Osteoblast (primary cell): Measurements from ENCODE around the gene CASP6. TPM values are rescaled to one million over a fixed set of nuclear protein-coding genes. Genes with fewer than 3 reads are reported as not detected.

Experiments used
- DNase-seq: peaks from one replicate; pipeline ENCODE4 v3.0.0; 2011; ENCODE audit warnings: low spot score, mixed read lengths; ENCODE audit not compliant: insufficient read length; ENCODE audit errors: missing footprints
- H2AFZ ChIP-seq: 2 replicates; pipeline ENCODE4 v1.6.0; 2011; ENCODE audit warnings: mild to moderate bottlenecking, low read length
- H3K27ac ChIP-seq: 2 replicates; pipeline ENCODE4 v1.5.1; 2011; ENCODE audit warnings: mild to moderate bottlenecking, low read depth, low read length, moderate library complexity
- H3K27me3 ChIP-seq: 2 replicates; pipeline ENCODE4 v1.6.0; 2012; ENCODE audit warnings: mild to moderate bottlenecking, control low read depth, inconsistent platforms, low read length, moderate library complexity; ENCODE audit not compliant: insufficient read depth
- H3K36me3 ChIP-seq: 2 replicates; pipeline ENCODE4 v1.5.1; 2011; ENCODE audit warnings: mild to moderate bottlenecking, low read length, control low read depth, moderate library complexity; ENCODE audit not compliant: insufficient read depth
- H3K4me1 ChIP-seq: 2 replicates; pipeline ENCODE4 v1.5.1; 2011; ENCODE audit warnings: mild to moderate bottlenecking, low read length, control low read depth, moderate library complexity; ENCODE audit not compliant: insufficient read depth
- H3K4me2 ChIP-seq: 2 replicates; pipeline ENCODE4 v1.6.0; 2011; ENCODE audit warnings: mild to moderate bottlenecking, low read length; ENCODE audit not compliant: insufficient read depth
- H3K4me3 ChIP-seq: fragments of 200-600 bp; sonication (generic); 3 replicates; pipeline ENCODE4 v1.5.1; 2012; ENCODE audit warnings: mild to moderate bottlenecking, low read length, inconsistent platforms; ENCODE audit not compliant: insufficient read depth
- H3K79me2 ChIP-seq: 2 replicates; pipeline ENCODE4 v1.6.0; 2012; ENCODE audit warnings: mild to moderate bottlenecking, low read length, control low read depth, inconsistent platforms; ENCODE audit not compliant: insufficient read depth
- H3K9me3 ChIP-seq: 2 replicates; pipeline ENCODE4 v1.5.1; 2011; ENCODE audit warnings: low read depth, low read length, control low read depth
- H4K20me1 ChIP-seq: 2 replicates; pipeline ENCODE4 v1.6.0; 2012; ENCODE audit warnings: mild to moderate bottlenecking, low read length, control low read depth; ENCODE audit not compliant: insufficient read depth
- total RNA-seq: library from RNA; depleted of rRNA; stranded (reverse); fragments of >200 nt; gene quantifications from 2 replicates; pipeline ENCODE4 v1.2.3, GENCODE V29; 2012
- TF ChIP-seq, protein P1 (sequence below): IDR thresholded peaks from 2 replicates; pipeline ENCODE4 v1.5.1; 2011; ENCODE audit warnings: mild to moderate bottlenecking, low read depth, low read length, moderate library complexity; ENCODE audit errors: extremely low read depth

The CASP6 gene
- total RNA-seq, 1 donor = 25.3 TPM

GRCh38 chr4:109739547-109739946 lies 36.3 kb upstream of the CASP6 start:
- Histone ChIP-seq H3K36me3 (no peaks in the 10 kb centered on the region), H3K4me3 (no peak overlapping the region), H3K4me2 (no peak overlapping the region), H3K79me2 (no peaks in the 10 kb centered on the region), H3K4me1 (no peaks in the 10 kb centered on the region), H3K9me3 (no peaks in the 10 kb centered on the region), H3K27ac (no peak overlapping the region), H4K20me1 (no peaks in the 10 kb centered on the region), H3K27me3 (no peaks in the 10 kb centered on the region), H2AFZ (no peak overlapping the region)
- TF ChIP-seq, protein P1, sequence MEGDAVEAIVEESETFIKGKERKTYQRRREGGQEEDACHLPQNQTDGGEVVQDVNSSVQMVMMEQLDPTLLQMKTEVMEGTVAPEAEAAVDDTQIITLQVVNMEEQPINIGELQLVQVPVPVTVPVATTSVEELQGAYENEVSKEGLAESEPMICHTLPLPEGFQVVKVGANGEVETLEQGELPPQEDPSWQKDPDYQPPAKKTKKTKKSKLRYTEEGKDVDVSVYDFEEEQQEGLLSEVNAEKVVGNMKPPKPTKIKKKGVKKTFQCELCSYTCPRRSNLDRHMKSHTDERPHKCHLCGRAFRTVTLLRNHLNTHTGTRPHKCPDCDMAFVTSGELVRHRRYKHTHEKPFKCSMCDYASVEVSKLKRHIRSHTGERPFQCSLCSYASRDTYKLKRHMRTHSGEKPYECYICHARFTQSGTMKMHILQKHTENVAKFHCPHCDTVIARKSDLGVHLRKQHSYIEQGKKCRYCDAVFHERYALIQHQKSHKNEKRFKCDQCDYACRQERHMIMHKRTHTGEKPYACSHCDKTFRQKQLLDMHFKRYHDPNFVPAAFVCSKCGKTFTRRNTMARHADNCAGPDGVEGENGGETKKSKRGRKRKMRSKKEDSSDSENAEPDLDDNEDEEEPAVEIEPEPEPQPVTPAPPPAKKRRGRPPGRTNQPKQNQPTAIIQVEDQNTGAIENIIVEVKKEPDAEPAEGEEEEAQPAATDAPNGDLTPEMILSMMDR = no peak
- no peak for DNase-seq

DNA sequence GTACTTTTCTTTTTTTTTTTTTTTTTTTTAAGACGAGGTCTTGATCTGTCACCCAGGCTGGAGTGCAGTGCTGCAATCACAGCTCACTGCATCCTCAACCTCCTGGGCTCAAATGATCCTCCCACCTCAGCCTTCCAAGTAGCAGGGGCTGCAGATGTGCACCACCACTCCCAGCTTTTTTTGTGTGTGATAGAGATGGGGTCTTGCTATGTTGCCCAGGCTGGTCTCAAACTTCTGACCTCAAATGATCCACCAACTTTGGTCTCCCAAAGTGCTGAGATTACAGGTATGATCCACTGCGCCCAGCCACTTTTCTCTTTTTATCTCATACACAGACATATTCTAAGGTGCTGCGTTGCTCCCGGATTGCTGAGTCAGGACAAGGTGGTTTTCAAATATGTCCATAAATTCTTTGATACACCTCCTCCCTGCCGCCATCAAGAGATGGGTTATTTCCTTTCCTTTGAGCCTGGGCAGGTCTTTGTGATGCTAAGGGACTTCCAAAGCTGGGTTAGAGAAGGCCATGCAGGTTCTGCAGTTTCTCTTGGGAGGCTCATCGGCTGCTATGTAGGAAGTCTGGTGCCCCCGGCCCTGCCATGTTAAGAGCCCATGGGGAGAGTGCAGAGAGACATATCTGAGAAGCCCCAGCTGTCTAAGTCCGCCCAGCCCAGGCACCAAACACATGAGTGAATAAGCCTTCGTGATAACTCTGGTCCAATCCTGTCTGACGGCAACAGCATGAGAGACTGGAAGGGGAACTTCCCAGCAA lies 35.0 kb upstream of the CASP6 start:
- no peaks in the 10 kb centered on the region for H3K79me2 ChIP-seq
- H3K36me3 ChIP-seq = no peaks in the 10 kb centered on the region
- H4K20me1 ChIP-seq = no peaks in the 10 kb centered on the region
- no peaks in the 10 kb centered on the region for H3K4me1 ChIP-seq
- H3K27ac ChIP-seq = no peak overlapping the region
- no peak overlapping the region for H3K4me2 ChIP-seq
- TF ChIP-seq, protein P1 = no peak
- no peak for DNase-seq
- H3K9me3 ChIP-seq = no peaks in the 10 kb centered on the region
- no peak overlapping the region for H3K4me3 ChIP-seq
- no peaks in the 10 kb centered on the region for H3K27me3 ChIP-seq
- no peak overlapping the region for H2AFZ ChIP-seq

DNA sequence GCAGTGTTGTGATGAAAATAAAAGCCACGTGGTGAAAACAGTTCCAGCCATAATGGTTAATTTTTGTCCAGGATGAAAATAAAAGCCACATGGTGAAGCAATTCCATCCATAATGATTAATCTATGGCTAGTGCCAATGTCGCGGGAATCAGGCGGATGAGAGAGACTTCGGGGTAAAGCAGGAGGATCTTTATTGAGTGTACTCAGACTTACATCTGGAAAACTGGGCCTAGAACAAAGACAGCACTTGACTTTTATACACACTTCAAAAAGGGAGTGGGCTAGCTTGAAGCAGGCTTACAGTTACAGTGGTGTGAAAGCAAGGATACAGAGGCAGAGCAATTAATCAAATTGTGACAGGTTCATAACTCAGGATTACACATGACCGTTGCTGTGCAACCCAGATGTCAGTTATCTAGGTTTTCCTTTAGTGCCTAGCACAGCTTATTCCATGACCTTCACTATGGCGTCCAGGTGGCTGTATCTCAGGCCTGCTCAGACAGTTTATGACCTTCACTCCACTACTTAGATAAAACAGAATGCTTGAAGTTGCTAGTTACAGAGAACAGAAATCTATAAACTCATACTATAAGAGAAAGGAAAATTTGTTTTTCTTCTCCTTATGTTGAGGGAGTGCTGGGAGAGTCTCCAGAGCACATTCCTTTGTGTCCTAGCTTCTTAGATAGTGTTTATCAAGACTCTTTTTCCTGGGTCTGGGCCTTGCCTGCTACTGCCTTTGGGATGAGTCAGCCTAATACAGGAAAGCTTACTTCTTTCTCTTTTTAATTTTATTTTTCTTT lies 32.5 kb upstream of the CASP6 start:
- TF ChIP-seq, protein P1 = no peak
- no peaks in the 10 kb centered on the region for H3K36me3 ChIP-seq
- DNase-seq = no peak
- H3K4me3 ChIP-seq = no peak overlapping the region
- no peak overlapping the region for H3K4me2 ChIP-seq
- H3K9me3 ChIP-seq = no peaks in the 10 kb centered on the region
- H4K20me1 ChIP-seq = no peaks in the 10 kb centered on the region
- no peaks in the 10 kb centered on the region for H3K79me2 ChIP-seq
- H3K4me1 ChIP-seq = no peaks in the 10 kb centered on the region
- no peak overlapping the region for H3K27ac ChIP-seq
- H3K27me3 ChIP-seq = no peaks in the 10 kb centered on the region
- H2AFZ ChIP-seq = no peak overlapping the region

- H4K20me1 ChIP-seq = no peaks in the 10 kb centered on the region
- peaks cover 5% of the 10 kb centered on the region for H3K4me1 ChIP-seq
- no peaks in the 10 kb centered on the region for H3K27me3 ChIP-seq
- peaks cover 10% of the 10 kb centered on the region for H3K79me2 ChIP-seq
- no peaks in the 10 kb centered on the region for H3K36me3 ChIP-seq
- no peak overlapping the region for H2AFZ ChIP-seq
- H3K27ac ChIP-seq = no peak overlapping the region
- TF ChIP-seq, protein P1 = no peak
- DNase-seq = no peak
- H3K9me3 ChIP-seq = no peaks in the 10 kb centered on the region
- no peak overlapping the region for H3K4me2 ChIP-seq
- H3K4me3 ChIP-seq = no peak overlapping the region
Observed at GRCh38 chr4:109733728-109734127, 30.5 kb upstream of the CASP6 start.
